GM19099 (cell line): ENCODE measurements around the gene FLRT1.

Experiments
- POLR2A ChIP-seq: IDR thresholded peaks from 3 replicates; pipeline ENCODE4 v1.6.1; 2011; ENCODE audit warnings: low read depth; ENCODE audit not compliant: insufficient read length; ENCODE audit errors: extremely low read depth

FLRT1 gene

GRCh38 chr11:64027651-64028397 is 7.9 kb upstream of the FLRT1 start:
- no peak for TF ChIP-seq POLR2A

GRCh38 chr11:64028398-64029115 is 7.2 kb upstream of the FLRT1 start:
- no peak for TF ChIP-seq POLR2A

DNA sequence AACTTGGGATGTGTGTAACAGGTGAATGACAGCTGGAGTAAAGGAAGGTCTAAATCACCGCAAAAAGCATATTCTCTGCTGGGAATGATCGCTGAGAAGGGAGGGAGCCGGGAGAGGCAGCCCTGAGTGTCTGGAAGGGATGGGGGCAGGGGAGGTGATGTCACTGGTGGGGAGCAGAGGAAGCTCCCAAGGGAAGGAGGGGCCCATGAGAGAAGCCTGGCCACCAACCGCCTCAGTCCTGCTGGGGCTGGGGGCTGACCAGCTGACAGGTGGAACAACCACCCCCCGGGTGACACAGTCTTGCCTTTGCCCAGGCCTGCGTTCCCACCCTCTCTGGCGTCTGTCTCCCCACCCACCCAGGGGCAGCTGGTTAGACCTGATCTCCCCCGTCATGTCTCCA is 6.0 kb upstream of the FLRT1 start:
- TF ChIP-seq POLR2A, result no peak

GRCh38 chr11:64031001-64031400 is 4.7 kb upstream of the FLRT1 start:
- TF ChIP-seq POLR2A, result no peak

DNA sequence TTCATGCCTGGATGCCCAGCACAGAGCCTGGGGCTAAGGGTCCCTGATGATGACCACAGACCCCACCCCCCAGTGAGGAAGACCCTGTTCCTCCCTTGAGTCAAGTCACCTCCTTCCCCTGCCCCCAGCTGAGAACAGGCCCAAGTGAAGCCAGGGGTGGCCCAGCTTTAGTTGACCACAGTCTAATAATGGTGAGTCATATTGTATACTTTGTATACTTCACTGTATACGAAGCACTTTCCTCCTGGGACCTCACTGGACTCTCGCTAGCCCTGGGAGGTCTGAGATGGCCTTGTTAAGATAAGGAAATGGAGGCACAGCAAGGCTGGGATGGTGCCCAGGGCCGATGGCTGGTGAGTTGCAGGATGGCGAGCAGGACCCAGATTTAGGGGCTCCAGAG is 3.7 kb upstream of the FLRT1 start:
- TF ChIP-seq POLR2A, result no peak

DNA sequence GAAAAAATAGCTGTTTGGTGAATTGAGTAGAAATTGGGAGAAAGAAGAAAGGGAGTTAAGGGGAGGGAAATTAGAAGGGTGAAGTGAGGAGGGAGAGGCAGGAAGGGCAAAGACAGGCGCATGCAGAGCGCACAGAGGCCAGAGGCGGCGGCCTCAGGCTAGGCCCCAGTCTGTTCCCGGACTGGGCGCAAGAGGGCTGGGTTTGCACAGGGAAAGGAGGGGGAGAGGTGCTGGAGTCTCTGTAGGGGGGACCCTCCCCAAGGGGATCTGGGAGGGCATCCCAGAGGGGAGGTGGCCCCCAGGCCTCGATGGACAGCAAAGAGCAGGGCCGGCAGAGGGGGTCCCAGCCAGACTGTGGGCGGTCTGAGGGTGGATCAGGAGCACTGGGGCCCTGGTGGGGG is 1.3 kb upstream of the FLRT1 start:
- no peak for TF ChIP-seq POLR2A

GRCh38 chr11:64035081-64035524 is 628 bp upstream of the FLRT1 start:
- TF ChIP-seq POLR2A, result no peak

DNA sequence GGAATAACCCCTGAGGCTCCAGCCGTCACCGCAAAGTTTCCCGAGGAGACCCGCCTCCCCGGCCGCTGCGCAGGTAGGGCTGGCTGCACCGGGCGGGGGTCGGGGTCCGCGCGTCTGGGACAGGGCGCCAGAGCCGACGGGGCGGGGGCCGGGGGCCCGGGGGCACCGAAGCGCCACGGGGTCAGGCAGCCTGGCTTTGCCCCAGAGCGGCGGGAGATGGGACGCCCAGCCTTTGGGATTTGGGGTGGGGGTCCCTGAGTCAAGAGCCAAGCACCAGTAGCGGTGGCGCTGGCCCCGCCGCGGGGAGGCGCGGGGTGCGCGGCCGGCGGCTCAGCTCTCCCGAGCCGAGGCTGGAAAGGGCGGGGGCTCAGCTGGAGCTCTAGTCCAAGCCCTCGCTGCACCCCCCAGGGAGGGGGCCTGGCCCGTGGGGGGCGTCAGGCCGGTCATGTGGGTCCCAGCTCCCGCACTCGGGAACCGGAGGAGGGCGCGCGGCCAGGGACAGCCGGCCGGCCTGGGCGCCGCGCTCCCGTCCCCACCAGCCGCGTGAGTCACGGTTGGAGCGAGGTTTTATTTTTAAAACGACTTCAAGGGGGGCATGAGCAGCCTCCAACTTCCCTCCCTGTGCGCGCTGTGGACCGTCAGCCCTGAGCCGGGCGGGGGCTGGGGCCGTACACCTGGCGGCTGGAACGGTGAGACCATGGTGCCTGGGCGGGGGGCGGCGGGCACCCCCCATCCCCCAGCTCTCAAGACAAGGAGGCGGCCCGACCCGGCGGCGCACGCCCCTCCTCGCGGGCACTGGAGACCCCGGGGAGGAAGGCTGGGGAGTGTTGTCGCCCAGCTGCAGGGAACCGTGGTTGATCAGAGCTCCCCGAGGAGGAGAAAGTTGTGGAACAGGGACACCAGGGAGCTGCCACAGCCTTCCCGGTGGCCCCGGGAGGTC is 626 bp downstream of the FLRT1 start:
- TF ChIP-seq POLR2A, result no peak

DNA sequence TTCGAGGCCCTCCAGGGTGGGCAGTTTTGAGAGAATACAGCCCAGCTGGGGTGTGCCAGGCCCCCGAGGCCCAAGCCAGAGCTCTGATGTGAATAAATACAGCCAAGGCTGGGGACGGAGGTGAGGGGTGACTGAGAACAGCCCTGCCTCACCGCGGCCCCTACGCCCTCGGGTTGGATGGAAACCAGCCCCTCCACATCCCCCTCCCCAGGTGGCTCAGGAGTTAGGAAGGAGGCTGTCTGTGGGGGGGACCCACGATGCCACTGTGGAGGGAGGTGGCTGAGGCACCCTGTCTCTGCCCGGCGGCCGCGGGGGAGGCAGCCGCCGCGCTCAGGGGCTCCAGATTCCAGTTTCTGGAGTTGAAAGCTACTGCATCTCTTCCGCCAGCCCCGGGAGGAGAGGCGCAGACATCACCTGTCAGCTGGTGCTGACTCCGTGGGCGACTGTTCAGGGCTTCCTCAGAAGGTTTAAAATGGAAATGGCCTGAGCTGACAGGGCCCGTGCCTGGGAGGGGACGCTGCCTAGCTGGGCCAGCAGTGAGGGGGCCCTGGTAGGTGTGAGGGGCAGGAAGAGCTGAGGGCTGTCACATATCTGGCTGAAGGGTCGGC is 1.4 kb downstream of the FLRT1 start:
- no peak for TF ChIP-seq POLR2A

DNA sequence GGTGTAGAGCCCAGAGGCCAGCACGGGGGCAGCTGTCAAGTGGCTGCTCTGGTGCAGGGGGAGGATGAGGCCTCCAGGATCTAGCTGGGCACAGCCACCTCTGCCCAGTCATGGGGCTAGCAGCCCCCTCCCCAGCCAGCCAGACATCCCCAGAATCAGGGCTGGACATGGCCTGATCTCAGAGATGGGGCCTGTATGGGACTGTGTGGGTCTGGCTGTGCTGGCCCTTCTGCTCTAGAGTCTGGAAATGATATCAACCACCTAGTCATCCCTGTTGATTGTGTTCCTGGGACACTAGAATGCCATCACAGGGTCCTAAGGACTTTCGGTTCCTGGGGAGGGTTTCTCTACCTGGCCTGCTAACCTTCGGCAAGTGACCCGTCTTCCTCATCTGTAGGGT is 2.8 kb downstream of the FLRT1 start:
- TF ChIP-seq POLR2A, result no peak

DNA sequence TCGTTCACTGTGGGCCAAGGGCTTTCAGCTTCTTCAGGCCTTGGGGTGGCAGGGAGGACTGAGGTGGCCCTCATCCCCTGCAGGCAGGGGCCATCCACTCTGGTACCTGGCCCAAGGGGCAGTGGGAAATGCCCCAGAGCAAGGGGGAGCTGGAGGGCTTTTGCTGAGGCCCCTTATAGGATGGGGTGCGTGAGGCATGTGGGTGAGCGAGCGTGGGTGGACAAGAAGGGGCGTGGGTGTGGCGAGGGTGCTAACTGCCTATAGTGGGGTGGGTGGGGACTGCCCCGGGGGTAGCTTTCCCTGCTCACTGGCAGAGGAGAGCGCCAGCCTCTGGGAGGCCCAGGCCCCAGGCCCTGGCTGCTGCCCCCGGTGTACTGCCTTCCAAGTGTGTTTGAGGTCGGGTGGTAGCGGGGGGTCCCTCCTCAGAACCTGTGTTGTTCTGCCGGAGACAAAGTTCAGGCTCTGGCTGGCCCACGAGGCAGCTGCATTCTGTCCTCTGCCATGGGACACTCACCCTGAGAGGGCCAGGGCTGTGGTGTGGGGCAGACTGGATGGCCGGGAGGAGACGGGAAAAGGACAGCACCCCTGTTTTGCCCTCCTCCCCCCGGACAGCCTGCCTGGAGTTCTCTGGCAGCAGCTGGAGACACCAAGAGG is 3.4 kb downstream of the FLRT1 start:
- TF ChIP-seq POLR2A, result no peak

DNA sequence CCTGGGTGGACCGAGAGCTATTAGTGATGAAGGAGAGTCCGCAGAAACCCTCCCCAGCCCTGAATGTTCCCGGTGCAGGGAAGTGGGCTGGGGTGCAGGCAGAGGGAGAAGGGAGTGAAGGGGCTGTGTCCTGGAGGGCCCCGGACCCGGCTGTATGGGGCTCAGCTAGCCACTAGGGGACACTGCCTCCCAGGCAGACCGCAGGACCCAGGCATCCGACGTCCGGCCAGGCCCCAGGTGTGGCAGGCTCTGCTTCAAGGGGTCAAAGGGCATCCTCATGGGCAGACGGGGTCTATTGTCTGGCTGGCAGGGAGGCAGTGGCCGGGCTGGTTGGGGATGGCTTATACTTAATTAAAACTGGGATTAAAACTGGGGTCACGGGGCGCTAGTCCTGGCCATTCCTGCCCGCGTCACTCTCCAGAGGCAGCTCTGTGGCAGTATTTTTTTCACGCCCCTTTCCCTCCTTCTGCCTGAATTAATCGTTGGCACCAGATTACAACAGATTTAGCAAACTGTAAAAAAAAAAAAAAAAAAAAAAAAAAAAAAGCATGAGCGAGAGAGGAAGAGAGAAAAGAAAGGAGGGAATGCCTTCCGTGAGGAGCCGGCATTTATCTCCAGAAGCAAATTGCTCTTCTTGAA is 5.1 kb downstream of the FLRT1 start:
- no peak for TF ChIP-seq POLR2A

DNA sequence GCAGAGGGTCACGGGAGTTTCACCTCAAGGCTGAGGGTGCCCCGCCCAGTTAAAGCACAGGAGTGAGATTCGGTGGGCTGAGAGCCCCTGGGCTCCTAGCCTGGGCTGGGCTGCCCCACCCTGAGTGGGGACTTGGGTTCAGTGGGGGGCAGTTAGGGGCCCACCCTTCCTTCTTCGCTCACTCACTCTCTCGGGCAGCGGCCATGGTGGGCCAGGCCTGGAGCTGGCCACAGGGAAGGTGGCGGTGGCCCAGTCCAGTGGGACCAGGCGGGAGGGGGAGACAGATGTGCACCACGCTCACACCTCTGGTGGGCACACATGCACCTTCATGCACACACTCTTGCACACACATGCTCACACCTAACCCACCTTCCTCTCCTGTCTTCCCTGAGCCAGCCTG is 6.1 kb downstream of the FLRT1 start:
- TF ChIP-seq POLR2A, result no peak

DNA sequence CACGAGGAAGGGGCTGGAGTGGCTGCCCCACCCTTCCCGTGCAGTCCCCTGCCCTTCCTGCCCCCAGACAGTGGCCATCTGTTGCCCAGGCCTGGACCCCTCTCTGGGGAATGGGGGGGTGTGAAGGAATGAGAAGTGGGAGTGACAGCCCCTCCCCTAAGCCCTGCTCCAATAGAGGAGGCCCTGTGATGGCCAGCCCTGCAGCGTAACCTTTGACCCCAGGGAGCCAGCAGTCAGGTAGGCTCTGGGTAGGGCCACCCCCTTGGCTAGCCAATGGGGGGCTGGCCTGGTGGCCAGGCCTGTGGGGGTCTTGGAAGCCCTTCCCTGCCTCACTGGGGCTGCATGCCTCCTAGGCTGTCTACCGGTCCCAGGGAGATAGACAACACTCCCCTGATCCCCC is 6.6 kb downstream of the FLRT1 start:
- TF ChIP-seq POLR2A, result no peak
